ENCODE measurements around the gene EGR4.

DNA sequence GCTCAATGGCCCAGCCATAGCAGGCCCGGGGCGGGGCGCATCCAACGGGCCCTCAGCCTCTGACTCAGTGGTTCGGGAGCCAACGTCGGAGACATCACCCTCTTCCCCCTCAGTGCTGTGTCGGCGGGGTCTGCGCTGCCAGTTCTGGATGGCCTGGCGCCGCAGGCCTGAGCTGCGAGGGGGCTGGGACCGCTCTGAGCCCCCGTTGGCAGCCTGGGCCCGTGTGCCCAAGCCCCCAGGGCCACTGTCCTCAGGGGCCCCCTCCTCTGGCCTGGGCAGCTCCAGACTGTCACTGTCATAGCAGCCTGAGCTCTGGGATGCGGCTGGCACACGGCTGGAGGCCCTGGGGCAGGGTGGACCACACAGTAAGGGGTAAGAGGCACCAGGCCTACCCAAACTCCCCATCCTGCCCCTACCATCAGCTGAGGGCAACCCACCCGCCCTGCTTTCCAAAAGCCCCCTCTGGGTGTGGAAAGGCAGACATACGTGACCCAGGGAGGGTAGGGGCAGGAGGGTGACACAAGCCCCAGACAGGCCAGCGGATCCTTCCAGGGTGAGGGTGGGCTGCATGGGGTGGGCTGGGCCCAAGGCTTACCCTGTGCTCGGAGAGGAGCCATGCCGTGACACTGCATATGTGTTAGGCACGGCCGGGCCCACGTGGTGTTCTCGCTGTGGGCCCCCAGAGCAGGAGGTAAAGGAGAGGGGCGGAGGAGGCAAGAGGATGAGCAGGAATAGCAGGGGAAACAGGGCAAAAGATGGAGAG lies 27.9 kb downstream of the EGR4 start:
- TF ChIP-seq, protein P1, sequence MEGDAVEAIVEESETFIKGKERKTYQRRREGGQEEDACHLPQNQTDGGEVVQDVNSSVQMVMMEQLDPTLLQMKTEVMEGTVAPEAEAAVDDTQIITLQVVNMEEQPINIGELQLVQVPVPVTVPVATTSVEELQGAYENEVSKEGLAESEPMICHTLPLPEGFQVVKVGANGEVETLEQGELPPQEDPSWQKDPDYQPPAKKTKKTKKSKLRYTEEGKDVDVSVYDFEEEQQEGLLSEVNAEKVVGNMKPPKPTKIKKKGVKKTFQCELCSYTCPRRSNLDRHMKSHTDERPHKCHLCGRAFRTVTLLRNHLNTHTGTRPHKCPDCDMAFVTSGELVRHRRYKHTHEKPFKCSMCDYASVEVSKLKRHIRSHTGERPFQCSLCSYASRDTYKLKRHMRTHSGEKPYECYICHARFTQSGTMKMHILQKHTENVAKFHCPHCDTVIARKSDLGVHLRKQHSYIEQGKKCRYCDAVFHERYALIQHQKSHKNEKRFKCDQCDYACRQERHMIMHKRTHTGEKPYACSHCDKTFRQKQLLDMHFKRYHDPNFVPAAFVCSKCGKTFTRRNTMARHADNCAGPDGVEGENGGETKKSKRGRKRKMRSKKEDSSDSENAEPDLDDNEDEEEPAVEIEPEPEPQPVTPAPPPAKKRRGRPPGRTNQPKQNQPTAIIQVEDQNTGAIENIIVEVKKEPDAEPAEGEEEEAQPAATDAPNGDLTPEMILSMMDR (IDR thresholded peaks at IDR 0.05): no peak
- TF ChIP-seq POLR2A (IDR thresholded peaks at IDR 0.05): no peak

Data from uterus (tissue), 2 donors.